HuH-7 (cell line): Measurements from ENCODE around the gene TRIM29.

Experiments used
- DNase-seq: peaks from one replicate; pipeline ENCODE4 v3.0.0; 2011; ENCODE audit warnings: low spot score

TRIM29 gene

DNA sequence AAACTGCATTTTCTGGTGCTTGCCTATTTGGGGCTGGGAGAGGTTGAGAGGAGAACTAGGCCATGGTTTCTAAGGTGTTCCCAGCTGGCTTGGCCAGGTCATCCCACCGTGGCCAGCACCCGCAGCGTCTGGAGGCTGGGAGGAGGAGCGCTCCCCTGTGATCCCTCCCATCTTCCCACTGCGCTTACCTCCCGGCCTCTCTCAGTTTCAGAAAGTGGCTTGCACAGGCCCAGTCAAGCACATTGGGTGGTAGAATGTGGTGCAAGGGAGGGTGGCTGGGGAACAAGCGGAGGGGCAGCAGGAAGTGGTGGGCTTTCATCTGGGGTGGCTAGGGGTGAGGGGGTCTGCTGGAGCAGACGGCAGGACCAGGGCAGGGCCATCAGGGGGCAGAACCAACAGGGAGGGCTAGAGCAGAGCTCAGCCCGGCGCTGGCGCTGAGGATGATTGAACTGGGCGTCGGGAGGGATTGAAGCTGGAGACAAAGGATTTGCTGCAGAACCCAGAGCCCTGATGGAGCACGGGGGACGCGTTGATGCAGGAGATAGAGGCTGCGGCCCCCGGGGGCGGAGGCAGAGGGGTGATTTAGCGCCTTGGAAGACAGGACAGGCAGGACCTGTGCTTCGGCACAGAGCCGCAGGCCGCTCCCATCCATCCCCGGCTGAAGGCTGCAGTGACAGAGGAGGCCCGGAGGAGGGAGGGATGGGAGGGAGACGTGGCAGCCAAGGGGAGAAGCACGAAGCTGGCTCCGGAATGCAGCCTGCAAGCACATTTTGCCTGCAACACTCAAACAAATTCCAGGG, 76.0 kb downstream of the TRIM29 start:
- no peak for DNase-seq
